K562 (cell line): ENCODE data around the gene SUMF1. TPM values are rescaled to one million over a fixed set of nuclear protein-coding genes. Genes with fewer than 3 reads are reported as not detected.
A peak's percentile ranks its signal among the peaks of the same experiment; 100 is the strongest.

Source experiments
- DIDO1 ChIP-seq: fragments of 450-650 bp; IDR thresholded peaks from 2 replicates; pipeline ENCODE4 v1.6.1; 2016; ENCODE audit warnings: low read depth, missing biosample characterization, missing genetic modification characterization
- MTF1 ChIP-seq: fragments of 250-450 bp; sonication (Bioruptor Pico); IDR thresholded peaks from 2 replicates; pipeline ENCODE4 v1.9.0; 2021; ENCODE audit warnings: moderate library complexity, mild to moderate bottlenecking, inconsistent platforms, borderline replicate concordance
- NCOA6 ChIP-seq: fragments of 450-650 bp; IDR thresholded peaks from 2 replicates; pipeline ENCODE4 v1.6.1; 2017; ENCODE audit warnings: mild to moderate bottlenecking
- RBM15 ChIP-seq: fragments of 200-400 bp; formaldehyde crosslinking; IDR thresholded peaks from 2 replicates; pipeline ENCODE4 v1.6.1; 2018; ENCODE audit warnings: mild to moderate bottlenecking, low read length, moderate library complexity; ENCODE audit not compliant: insufficient read depth
- RBM22 ChIP-seq: fragments of 200-400 bp; formaldehyde crosslinking; IDR thresholded peaks from 2 replicates; pipeline ENCODE4 v1.6.1; 2018; ENCODE audit warnings: low read length, low read depth; ENCODE audit not compliant: poor library complexity, severe bottlenecking
- SP1 ChIP-seq: sonication (generic); formaldehyde crosslinking; IDR thresholded peaks from 2 replicates; pipeline ENCODE4 v1.8.1; 2022; ENCODE audit warnings: mild to moderate bottlenecking, missing genetic modification reagents
- TBL1XR1 ChIP-seq, 2 experiments: IDR thresholded peaks; 2 replicates each; pipeline ENCODE4 v1.6.1; 2012; ENCODE audit warnings: improper control_type of control experiment in 2 of 2, low read length in 2 of 2, mild to moderate bottlenecking in 1 of 2
- TBP ChIP-seq: optimal IDR thresholded peaks from 2 replicates; pipeline ENCODE3; 2011; ENCODE audit warnings: low read depth, low read length, improper control_type of control experiment
- ZC3H11A ChIP-seq: IDR thresholded peaks from 2 replicates; pipeline ENCODE4 v1.6.1; 2012; ENCODE audit warnings: low read depth, low read length, improper control_type of control experiment
- ZC3H4 ChIP-seq: sonication (generic); formaldehyde crosslinking; IDR thresholded peaks from 2 replicates; pipeline ENCODE4 v1.9.0; 2021; ENCODE audit warnings: missing genetic modification reagents, borderline replicate concordance
- ZNF143 ChIP-seq: sonication (generic); formaldehyde crosslinking; IDR thresholded peaks from 2 replicates; pipeline ENCODE4 v1.9.0; 2022; ENCODE audit warnings: mild to moderate bottlenecking, missing genetic modification reagents
- ZNF232 ChIP-seq: sonication (generic); formaldehyde crosslinking; IDR thresholded peaks from 2 replicates; pipeline ENCODE4 v1.8.0; 2022; ENCODE audit warnings: mild to moderate bottlenecking, missing genetic modification reagents
- ZNF57 ChIP-seq: fragments of 450-650 bp; formaldehyde crosslinking; IDR thresholded peaks from 2 replicates; pipeline ENCODE4 v1.4.0; 2020; ENCODE audit warnings: mild to moderate bottlenecking, moderate library complexity
- ZNF766 ChIP-seq: fragments of 200-800 bp; sonication (Bioruptor generic); conservative IDR thresholded peaks from 2 replicates; pipeline ENCODE4 v1.6.1; 2016; ENCODE audit warnings: missing genetic modification characterization, missing compliant biosample characterization
- polyA plus RNA-seq, 8 experiments: library from polyadenylated mRNA; depleted of rRNA in 4 of 8; stranded (reverse) in 5 of 8; unstranded in 3 of 8; fragments of >200 nt; fragmentation: Nextera tagmentation in 2 of 8; fragmentation: Illumina TruSeq in 1 of 8; extraction: Ambion mirVana in 2 of 8; extraction: Trizol in 1 of 8; gene quantifications; 2 replicates each; pipeline versions ENCODE4 v1.2.1 to v1.2.3, GENCODE V29; 2011 to 2014; ENCODE audit warnings: inconsistent platforms in 1 of 8, missing spikeins in 1 of 8
- total RNA-seq, 7 experiments: library from RNA; depleted of rRNA in 6 of 7; stranded (reverse); fragments of >200 nt in 6 of 7; fragmentation: Illumina TruSeq in 2 of 7; extraction: Trizol in 2 of 7; gene quantifications; 2 replicates each; pipeline versions ENCODE4 v1.2.1 to v1.2.3, GENCODE V29; 2011 to 2021; ENCODE audit warnings: low replicate concordance in 1 of 7
- TF ChIP-seq, protein P1 (sequence below): sonication (generic); formaldehyde crosslinking; IDR thresholded peaks from 2 replicates; pipeline ENCODE4 v1.8.0; 2022; ENCODE audit warnings: mild to moderate bottlenecking, low read depth, missing genetic modification reagents
- TF ChIP-seq, protein P2 (sequence below): fragments of 250-450 bp; sonication (Bioruptor Pico); IDR thresholded peaks from 2 replicates; pipeline ENCODE4 v1.4.0; 2020
- TF ChIP-seq, protein P3 (sequence below): fragments of 450-650 bp; formaldehyde crosslinking; IDR thresholded peaks from 2 replicates; pipeline ENCODE4 v1.4.0; 2022; ENCODE audit warnings: missing genetic modification characterization
- TF ChIP-seq, protein P4 (sequence below): fragments of 450-650 bp; formaldehyde crosslinking; IDR thresholded peaks from 2 replicates; pipeline ENCODE4 v1.4.0; 2020; ENCODE audit warnings: mild to moderate bottlenecking, moderate library complexity
- TF ChIP-seq, protein P5 (sequence below): fragments of 450-650 bp; IDR thresholded peaks from 2 replicates; pipeline ENCODE4 v1.6.1; 2017; ENCODE audit warnings: mild to moderate bottlenecking, moderate library complexity

Gene SUMF1
- total and polyA plus RNA-seq, 9 of the 15 experiments (the other 6 are each of a cell fraction or from before 2014, with no cell fraction given): 1.3 to 7.4 (median 4.2) TPM

DNA sequence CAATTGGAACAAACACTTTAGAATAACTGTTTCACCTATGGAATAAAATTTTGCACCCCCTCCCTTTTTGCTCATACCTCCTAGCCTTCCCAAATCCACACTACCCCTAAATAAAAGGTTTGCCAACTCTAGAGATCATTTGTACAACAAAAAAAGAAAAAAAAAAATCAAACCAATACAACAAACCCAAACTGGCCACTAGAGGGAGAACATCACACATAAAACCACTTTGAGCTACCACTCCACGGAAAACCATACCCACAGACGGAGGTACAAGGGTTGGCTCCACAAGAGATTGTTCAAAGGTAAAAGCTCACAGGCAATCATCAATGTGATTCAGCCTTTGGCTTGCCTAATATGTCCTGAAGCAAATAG, 116.3 kb downstream of the SUMF1 start (continued):
- TF ChIP-seq, protein P1, sequence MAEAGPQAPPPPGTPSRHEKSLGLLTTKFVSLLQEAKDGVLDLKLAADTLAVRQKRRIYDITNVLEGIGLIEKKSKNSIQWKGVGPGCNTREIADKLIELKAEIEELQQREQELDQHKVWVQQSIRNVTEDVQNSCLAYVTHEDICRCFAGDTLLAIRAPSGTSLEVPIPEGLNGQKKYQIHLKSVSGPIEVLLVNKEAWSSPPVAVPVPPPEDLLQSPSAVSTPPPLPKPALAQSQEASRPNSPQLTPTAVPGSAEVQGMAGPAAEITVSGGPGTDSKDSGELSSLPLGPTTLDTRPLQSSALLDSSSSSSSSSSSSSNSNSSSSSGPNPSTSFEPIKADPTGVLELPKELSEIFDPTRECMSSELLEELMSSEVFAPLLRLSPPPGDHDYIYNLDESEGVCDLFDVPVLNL (CRISPR knock-in tag): no peak
- TF ChIP-seq ZNF232 (CRISPR knock-in tag) (no peak), TBL1XR1 (IDR thresholded peaks at IDR 0.05; ENCODE audit: low read length in 2 of 2) (peak; percentile 51 to 57; a peak in 1 of 4 replicates), ZNF57 (CRISPR knock-in tag) (no peak), ZNF766 (CRISPR knock-in tag) (no peak), MTF1 (no peak), SP1 (CRISPR knock-in tag) (no peak), DIDO1 (no peak), ZNF143 (CRISPR knock-in tag) (no peak), RBM22 (no peak), TBP (peak; percentile 41), ZC3H11A (no peak), ZC3H4 (CRISPR knock-in tag) (no peak), RBM15 (no peak), NCOA6 (no peak)
- TF ChIP-seq, protein P2, sequence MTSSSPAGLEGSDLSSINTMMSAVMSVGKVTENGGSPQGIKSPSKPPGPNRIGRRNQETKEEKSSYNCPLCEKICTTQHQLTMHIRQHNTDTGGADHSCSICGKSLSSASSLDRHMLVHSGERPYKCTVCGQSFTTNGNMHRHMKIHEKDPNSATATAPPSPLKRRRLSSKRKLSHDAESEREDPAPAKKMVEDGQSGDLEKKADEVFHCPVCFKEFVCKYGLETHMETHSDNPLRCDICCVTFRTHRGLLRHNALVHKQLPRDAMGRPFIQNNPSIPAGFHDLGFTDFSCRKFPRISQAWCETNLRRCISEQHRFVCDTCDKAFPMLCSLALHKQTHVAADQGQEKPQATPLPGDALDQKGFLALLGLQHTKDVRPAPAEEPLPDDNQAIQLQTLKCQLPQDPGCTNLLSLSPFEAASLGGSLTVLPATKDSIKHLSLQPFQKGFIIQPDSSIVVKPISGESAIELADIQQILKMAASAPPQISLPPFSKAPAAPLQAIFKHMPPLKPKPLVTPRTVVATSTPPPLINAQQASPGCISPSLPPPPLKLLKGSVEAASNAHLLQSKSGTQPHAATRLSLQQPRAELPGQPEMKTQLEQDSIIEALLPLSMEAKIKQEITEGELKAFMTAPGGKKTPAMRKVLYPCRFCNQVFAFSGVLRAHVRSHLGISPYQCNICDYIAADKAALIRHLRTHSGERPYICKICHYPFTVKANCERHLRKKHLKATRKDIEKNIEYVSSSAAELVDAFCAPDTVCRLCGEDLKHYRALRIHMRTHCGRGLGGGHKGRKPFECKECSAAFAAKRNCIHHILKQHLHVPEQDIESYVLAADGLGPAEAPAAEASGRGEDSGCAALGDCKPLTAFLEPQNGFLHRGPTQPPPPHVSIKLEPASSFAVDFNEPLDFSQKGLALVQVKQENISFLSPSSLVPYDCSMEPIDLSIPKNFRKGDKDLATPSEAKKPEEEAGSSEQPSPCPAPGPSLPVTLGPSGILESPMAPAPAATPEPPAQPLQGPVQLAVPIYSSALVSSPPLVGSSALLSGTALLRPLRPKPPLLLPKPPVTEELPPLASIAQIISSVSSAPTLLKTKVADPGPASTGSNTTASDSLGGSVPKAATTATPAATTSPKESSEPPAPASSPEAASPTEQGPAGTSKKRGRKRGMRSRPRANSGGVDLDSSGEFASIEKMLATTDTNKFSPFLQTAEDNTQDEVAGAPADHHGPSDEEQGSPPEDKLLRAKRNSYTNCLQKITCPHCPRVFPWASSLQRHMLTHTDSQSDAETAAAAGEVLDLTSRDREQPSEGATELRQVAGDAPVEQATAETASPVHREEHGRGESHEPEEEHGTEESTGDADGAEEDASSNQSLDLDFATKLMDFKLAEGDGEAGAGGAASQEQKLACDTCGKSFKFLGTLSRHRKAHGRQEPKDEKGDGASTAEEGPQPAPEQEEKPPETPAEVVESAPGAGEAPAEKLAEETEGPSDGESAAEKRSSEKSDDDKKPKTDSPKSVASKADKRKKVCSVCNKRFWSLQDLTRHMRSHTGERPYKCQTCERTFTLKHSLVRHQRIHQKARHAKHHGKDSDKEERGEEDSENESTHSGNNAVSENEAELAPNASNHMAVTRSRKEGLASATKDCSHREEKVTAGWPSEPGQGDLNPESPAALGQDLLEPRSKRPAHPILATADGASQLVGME: no peak
- TF ChIP-seq, protein P3, sequence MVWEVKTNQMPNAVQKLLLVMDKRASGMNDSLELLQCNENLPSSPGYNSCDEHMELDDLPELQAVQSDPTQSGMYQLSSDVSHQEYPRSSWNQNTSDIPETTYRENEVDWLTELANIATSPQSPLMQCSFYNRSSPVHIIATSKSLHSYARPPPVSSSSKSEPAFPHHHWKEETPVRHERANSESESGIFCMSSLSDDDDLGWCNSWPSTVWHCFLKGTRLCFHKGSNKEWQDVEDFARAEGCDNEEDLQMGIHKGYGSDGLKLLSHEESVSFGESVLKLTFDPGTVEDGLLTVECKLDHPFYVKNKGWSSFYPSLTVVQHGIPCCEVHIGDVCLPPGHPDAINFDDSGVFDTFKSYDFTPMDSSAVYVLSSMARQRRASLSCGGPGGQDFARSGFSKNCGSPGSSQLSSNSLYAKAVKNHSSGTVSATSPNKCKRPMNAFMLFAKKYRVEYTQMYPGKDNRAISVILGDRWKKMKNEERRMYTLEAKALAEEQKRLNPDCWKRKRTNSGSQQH (CRISPR knock-in tag): no peak
- TF ChIP-seq, protein P4, sequence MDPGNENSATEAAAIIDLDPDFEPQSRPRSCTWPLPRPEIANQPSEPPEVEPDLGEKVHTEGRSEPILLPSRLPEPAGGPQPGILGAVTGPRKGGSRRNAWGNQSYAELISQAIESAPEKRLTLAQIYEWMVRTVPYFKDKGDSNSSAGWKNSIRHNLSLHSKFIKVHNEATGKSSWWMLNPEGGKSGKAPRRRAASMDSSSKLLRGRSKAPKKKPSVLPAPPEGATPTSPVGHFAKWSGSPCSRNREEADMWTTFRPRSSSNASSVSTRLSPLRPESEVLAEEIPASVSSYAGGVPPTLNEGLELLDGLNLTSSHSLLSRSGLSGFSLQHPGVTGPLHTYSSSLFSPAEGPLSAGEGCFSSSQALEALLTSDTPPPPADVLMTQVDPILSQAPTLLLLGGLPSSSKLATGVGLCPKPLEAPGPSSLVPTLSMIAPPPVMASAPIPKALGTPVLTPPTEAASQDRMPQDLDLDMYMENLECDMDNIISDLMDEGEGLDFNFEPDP (CRISPR knock-in tag): no peak
- TF ChIP-seq, protein P5, sequence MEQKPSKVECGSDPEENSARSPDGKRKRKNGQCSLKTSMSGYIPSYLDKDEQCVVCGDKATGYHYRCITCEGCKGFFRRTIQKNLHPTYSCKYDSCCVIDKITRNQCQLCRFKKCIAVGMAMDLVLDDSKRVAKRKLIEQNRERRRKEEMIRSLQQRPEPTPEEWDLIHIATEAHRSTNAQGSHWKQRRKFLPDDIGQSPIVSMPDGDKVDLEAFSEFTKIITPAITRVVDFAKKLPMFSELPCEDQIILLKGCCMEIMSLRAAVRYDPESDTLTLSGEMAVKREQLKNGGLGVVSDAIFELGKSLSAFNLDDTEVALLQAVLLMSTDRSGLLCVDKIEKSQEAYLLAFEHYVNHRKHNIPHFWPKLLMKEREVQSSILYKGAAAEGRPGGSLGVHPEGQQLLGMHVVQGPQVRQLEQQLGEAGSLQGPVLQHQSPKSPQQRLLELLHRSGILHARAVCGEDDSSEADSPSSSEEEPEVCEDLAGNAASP: no peak
